Activated gamma-delta T cell treated with Interleukin-2 at 50 U/mL for 16 hours (primary cell): ENCODE data around the gene COQ5.
"Not testable (repeated sequence)": the region's sequence is repeated elsewhere in the genome, so short reads cannot be mapped to it uniquely, and the experiment has no call there.

Source experiments
- DNase-seq: peaks from one replicate; pipeline ENCODE4 v3.0.0-alpha.2; 2020

COQ5 gene

GRCh38 chr12:120528861-120529525 is at the start of gene COQ5:
TSS of gene COQ5 (minus strand) at chr12:120529158. CDS start at chr12:120529141, 17 bp downstream.
- DNase-seq: peak; percentile 79

- no peak for DNase-seq
Observed at GRCh38 chr12:120574106-120574505, 45.1 kb upstream of the COQ5 start.

- no peak for DNase-seq
Observed at GRCh38 chr12:120573560-120573959, 44.6 kb upstream of the COQ5 start.

- DNase-seq: no peak
Observed at GRCh38 chr12:120571299-120571698, 42.3 kb upstream of the COQ5 start.

- no peak for DNase-seq
Observed at GRCh38 chr12:120563495-120563894, 34.5 kb upstream of the COQ5 start.

- DNase-seq: no peak
Observed at GRCh38 chr12:120562906-120563305, 33.9 kb upstream of the COQ5 start.

- no peak for DNase-seq
Observed at GRCh38 chr12:120557589-120557988, 28.6 kb upstream of the COQ5 start.

GRCh38 chr12:120554678-120555077 is 25.7 kb upstream of the COQ5 start:
- no peak for DNase-seq

GRCh38 chr12:120546050-120546386 is 17.1 kb upstream of the COQ5 start:
- no peak for DNase-seq

GRCh38 chr12:120544691-120545090 is 15.7 kb upstream of the COQ5 start:
- no peak for DNase-seq

GRCh38 chr12:120542166-120542565 is 13.2 kb upstream of the COQ5 start:
- no peak for DNase-seq

GRCh38 chr12:120540445-120540844 is 11.5 kb upstream of the COQ5 start:
- DNase-seq: no peak

GRCh38 chr12:120539303-120539702 is 10.3 kb upstream of the COQ5 start:
- DNase-seq: no peak

- no peak for DNase-seq
Observed at GRCh38 chr12:120538281-120539156, 9.6 kb upstream of the COQ5 start.

- DNase-seq: no peak
Observed at GRCh38 chr12:120537856-120538220, 8.9 kb upstream of the COQ5 start.

- DNase-seq: peak; percentile 12
Observed at GRCh38 chr12:120536064-120536791, 7.3 kb upstream of the COQ5 start.

GRCh38 chr12:120534703-120535655 is 6.0 kb upstream of the COQ5 start:
- DNase-seq: peak; percentile 33

GRCh38 chr12:120534203-120534702 is 5.3 kb upstream of the COQ5 start, which contains the start of gene RNF10:
TSS of gene RNF10 (plus strand) at chr12:120534356. CDS start at chr12:120534812, 456 bp downstream.
- DNase-seq: peak; percentile 70

- DNase-seq: no peak
Observed at GRCh38 chr12:120532701-120533238, 3.8 kb upstream of the COQ5 start.

- not testable (repeated sequence) for DNase-seq
Observed at GRCh38 chr12:120530418-120530761, 1.4 kb upstream of the COQ5 start.

GRCh38 chr12:120529641-120530417 is 871 bp upstream of the COQ5 start:
- DNase-seq: no peak
